ENCODE measurements around the gene PAX5. TPM values are rescaled to one million over a fixed set of nuclear protein-coding genes. Genes with fewer than 3 reads are reported as not detected.

The PAX5 gene
- total and polyA plus RNA-seq, 2 of the 13 experiments (the other 11 are each of a cell fraction or from before 2014, with no cell fraction given) = not detected

DNA sequence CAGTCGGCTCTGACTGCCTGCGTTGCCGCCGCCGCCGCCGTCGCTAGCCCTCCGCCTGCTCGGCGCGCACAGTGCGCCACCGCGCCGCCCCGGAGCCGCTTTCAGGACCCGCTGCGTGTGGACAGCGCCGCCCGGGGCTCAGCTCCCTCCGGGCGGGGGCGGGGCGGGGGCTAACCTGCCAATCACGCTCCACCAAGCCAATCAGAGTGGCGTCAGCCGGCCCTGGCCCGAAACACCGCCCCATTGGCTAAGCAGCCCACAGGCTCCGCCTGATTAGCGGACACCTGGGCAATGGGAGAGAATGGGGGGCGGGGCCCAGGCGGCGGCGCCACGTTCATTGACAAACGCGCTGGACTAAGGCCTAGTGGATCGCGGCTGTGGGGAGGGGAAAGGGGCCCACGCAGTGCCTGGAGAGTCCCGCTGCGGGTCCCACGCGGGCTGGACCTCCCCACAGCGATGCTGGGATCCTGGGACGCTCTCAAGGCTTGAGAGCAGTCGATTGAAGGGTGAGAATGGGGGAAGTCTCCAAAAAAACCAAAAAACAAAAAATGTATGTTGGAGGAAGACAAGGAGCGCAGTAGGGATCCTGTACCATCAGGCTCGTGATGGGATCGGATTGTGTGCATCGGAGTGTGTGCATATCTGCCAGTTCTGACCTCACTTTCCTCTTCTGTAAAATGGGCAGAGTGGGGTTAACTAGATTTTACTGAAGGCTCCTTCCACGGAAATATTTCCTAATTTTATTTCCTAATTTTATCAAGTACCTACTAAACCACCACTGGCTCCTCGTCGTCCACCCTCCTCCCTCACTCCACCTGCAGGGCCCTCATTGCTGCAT lies 6.3 kb downstream of the PAX5 start (continued):
- TF ChIP-seq MLLT10 (CRISPR knock-in tag; IDR thresholded peaks at IDR 0.05) (no peak), ZNF709 (CRISPR knock-in tag; IDR thresholded peaks at IDR 0.05) (peak; percentile 99), HOXD1 (CRISPR knock-in tag; IDR thresholded peaks at IDR 0.05) (peak; percentile 95), ARNT (IDR thresholded peaks at IDR 0.05) (no peak), ZBTB42 (CRISPR knock-in tag; IDR thresholded peaks at IDR 0.05) (peak; percentile 51; the same call in 1 of the 2 replicates), MIER2 (CRISPR knock-in tag; IDR thresholded peaks at IDR 0.05) (peak; percentile 99), EP300 (IDR thresholded peaks at IDR 0.05; ENCODE audit: low read depth in 2 of 2, low read length in 2 of 2) (no peak), EP300 (CRISPR knock-in tag; IDR thresholded peaks at IDR 0.05; ENCODE audit: borderline replicate concordance) (peak; percentile 71), ZBTB1 (CRISPR knock-in tag; IDR thresholded peaks at IDR 0.05; ENCODE audit: borderline replicate concordance) (peak; percentile 85; the same call in 1 of the 2 replicates), SATB2 (CRISPR knock-in tag; IDR thresholded peaks at IDR 0.05) (peak; percentile 97), KDM4B (CRISPR knock-in tag; IDR thresholded peaks at IDR 0.05) (peak; percentile 92), AHR (CRISPR knock-in tag; IDR thresholded peaks at IDR 0.05) (peak; percentile 97), THAP8 (CRISPR knock-in tag; IDR thresholded peaks at IDR 0.05; ENCODE audit: borderline replicate concordance) (0 out of 2 replicates have a peak, but pooled peaks have one; percentile 46), TEAD2 (CRISPR knock-in tag; IDR thresholded peaks at IDR 0.05) (peak; percentile 96)
- TF ChIP-seq, protein P1, sequence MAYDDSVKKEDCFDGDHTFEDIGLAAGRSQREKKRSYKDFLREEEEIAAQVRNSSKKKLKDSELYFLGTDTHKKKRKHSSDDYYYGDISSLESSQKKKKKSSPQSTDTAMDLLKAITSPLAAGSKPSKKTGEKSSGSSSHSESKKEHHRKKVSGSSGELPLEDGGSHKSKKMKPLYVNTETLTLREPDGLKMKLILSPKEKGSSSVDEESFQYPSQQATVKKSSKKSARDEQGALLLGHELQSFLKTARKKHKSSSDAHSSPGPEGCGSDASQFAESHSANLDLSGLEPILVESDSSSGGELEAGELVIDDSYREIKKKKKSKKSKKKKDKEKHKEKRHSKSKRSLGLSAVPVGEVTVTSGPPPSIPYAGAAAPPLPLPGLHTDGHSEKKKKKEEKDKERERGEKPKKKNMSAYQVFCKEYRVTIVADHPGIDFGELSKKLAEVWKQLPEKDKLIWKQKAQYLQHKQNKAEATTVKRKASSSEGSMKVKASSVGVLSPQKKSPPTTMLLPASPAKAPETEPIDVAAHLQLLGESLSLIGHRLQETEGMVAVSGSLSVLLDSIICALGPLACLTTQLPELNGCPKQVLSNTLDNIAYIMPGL (CRISPR knock-in tag; IDR thresholded peaks at IDR 0.05; ENCODE audit: borderline replicate concordance in 1 of 2, low read depth in 1 of 2) = peak in 1 of 2 experiments; percentile 64; a peak in 1 of 4 replicates
- TF ChIP-seq, protein P2, sequence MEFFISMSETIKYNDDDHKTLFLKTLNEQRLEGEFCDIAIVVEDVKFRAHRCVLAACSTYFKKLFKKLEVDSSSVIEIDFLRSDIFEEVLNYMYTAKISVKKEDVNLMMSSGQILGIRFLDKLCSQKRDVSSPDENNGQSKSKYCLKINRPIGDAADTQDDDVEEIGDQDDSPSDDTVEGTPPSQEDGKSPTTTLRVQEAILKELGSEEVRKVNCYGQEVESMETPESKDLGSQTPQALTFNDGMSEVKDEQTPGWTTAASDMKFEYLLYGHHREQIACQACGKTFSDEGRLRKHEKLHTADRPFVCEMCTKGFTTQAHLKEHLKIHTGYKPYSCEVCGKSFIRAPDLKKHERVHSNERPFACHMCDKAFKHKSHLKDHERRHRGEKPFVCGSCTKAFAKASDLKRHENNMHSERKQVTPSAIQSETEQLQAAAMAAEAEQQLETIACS (CRISPR knock-in tag; IDR thresholded peaks at IDR 0.05) = peak; percentile 62
- TF ChIP-seq, protein P3, sequence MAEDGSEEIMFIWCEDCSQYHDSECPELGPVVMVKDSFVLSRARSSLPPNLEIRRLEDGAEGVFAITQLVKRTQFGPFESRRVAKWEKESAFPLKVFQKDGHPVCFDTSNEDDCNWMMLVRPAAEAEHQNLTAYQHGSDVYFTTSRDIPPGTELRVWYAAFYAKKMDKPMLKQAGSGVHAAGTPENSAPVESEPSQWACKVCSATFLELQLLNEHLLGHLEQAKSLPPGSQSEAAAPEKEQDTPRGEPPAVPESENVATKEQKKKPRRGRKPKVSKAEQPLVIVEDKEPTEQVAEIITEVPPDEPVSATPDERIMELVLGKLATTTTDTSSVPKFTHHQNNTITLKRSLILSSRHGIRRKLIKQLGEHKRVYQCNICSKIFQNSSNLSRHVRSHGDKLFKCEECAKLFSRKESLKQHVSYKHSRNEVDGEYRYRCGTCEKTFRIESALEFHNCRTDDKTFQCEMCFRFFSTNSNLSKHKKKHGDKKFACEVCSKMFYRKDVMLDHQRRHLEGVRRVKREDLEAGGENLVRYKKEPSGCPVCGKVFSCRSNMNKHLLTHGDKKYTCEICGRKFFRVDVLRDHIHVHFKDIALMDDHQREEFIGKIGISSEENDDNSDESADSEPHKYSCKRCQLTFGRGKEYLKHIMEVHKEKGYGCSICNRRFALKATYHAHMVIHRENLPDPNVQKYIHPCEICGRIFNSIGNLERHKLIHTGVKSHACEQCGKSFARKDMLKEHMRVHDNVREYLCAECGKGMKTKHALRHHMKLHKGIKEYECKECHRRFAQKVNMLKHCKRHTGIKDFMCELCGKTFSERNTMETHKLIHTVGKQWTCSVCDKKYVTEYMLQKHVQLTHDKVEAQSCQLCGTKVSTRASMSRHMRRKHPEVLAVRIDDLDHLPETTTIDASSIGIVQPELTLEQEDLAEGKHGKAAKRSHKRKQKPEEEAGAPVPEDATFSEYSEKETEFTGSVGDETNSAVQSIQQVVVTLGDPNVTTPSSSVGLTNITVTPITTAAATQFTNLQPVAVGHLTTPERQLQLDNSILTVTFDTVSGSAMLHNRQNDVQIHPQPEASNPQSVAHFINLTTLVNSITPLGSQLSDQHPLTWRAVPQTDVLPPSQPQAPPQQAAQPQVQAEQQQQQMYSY (CRISPR knock-in tag; IDR thresholded peaks at IDR 0.05) = peak; percentile 71
- TF ChIP-seq, protein P4, sequence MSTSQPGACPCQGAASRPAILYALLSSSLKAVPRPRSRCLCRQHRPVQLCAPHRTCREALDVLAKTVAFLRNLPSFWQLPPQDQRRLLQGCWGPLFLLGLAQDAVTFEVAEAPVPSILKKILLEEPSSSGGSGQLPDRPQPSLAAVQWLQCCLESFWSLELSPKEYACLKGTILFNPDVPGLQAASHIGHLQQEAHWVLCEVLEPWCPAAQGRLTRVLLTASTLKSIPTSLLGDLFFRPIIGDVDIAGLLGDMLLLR (CRISPR knock-in tag; IDR thresholded peaks at IDR 0.05) = peak; percentile 96
- TF ChIP-seq, protein P5, sequence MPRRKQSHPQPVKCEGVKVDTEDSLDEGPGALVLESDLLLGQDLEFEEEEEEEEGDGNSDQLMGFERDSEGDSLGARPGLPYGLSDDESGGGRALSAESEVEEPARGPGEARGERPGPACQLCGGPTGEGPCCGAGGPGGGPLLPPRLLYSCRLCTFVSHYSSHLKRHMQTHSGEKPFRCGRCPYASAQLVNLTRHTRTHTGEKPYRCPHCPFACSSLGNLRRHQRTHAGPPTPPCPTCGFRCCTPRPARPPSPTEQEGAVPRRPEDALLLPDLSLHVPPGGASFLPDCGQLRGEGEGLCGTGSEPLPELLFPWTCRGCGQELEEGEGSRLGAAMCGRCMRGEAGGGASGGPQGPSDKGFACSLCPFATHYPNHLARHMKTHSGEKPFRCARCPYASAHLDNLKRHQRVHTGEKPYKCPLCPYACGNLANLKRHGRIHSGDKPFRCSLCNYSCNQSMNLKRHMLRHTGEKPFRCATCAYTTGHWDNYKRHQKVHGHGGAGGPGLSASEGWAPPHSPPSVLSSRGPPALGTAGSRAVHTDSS (CRISPR knock-in tag; conservative IDR thresholded peaks at IDR 0.05) = no peak

Measured in HepG2 (cell line).